HCT116 (cell line): Measurements from ENCODE around the gene PIH1D1.

Experiments
- POLR2A ChIP-seq: IDR thresholded peaks from 2 replicates; pipeline ENCODE4 v1.7.0; 2011; ENCODE audit warnings: borderline replicate concordance; ENCODE audit not compliant: insufficient read depth, insufficient read length; ENCODE audit errors: extremely low read depth
- POLR2AphosphoS5 ChIP-seq: IDR thresholded peaks from 2 replicates; pipeline ENCODE4 v1.6.1; 2011; ENCODE audit warnings: mild to moderate bottlenecking, low read depth, low read length, moderate library complexity
- REST ChIP-seq: IDR thresholded peaks from 2 replicates; pipeline ENCODE4 v1.6.1; 2012; ENCODE audit warnings: low read depth
- SP1 ChIP-seq: IDR thresholded peaks from 2 replicates; pipeline ENCODE4 v1.6.1; 2012; ENCODE audit warnings: low read depth
- TF ChIP-seq, protein P1 (sequence below), 3 experiments: fragments of 200-600 bp in 1 of 3; sonication (generic) in 1 of 3; IDR thresholded peaks in 2 of 3; conservative IDR thresholded peaks in 1 of 3; 2 replicates each; pipeline ENCODE4 v1.5.1; 2012 to 2017; ENCODE audit warnings: low read depth in 2 of 3, low read length in 2 of 3, antibody characterized with exemption in 1 of 3, borderline replicate concordance in 1 of 3, control low read depth in 1 of 3, mild to moderate bottlenecking in 1 of 3, mixed read lengths in 1 of 3, mixed run types in 1 of 3, moderate library complexity in 1 of 3; ENCODE audit not compliant: insufficient read depth in 1 of 3

- TF ChIP-seq, protein P1, sequence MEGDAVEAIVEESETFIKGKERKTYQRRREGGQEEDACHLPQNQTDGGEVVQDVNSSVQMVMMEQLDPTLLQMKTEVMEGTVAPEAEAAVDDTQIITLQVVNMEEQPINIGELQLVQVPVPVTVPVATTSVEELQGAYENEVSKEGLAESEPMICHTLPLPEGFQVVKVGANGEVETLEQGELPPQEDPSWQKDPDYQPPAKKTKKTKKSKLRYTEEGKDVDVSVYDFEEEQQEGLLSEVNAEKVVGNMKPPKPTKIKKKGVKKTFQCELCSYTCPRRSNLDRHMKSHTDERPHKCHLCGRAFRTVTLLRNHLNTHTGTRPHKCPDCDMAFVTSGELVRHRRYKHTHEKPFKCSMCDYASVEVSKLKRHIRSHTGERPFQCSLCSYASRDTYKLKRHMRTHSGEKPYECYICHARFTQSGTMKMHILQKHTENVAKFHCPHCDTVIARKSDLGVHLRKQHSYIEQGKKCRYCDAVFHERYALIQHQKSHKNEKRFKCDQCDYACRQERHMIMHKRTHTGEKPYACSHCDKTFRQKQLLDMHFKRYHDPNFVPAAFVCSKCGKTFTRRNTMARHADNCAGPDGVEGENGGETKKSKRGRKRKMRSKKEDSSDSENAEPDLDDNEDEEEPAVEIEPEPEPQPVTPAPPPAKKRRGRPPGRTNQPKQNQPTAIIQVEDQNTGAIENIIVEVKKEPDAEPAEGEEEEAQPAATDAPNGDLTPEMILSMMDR (IDR thresholded peaks at IDR 0.05 in 2 of 3, conservative IDR thresholded peaks at IDR 0.05 in 1 of 3; ENCODE audit: borderline replicate concordance in 1 of 3, insufficient read depth in 1 of 3, low read depth in 2 of 3, low read length in 2 of 3), result no peak
- peak; percentile 45 for TF ChIP-seq POLR2AphosphoS5
- no peak for TF ChIP-seq REST
- TF ChIP-seq SP1, result 0 out of 2 replicates have a peak, but pooled peaks have one; percentile 18
- peak; percentile 28 for TF ChIP-seq POLR2A
These were observed 8.7 kb downstream of the PIH1D1 start for GRCh38 chr19:49442771-49443365.
